Thymus (tissue), 11 donors: Measurements from ENCODE around the gene EEFSEC. TPM values are rescaled to one million over a fixed set of nuclear protein-coding genes. Genes with fewer than 3 reads are reported as not detected.

ENCODE experiments used
- DNase-seq, 9 donors: peaks; one replicate each; pipeline ENCODE4 v3.0.0-alpha.2; 2013; ENCODE audit warnings: low spot score in 9 of 9, low read depth in 6 of 9, missing footprints in 1 of 9
- H3K27ac ChIP-seq, 2 donors: one replicate each; pipeline ENCODE4 v1.5.1; 2013; ENCODE audit warnings: control low read depth in 1 of 2, low read depth in 1 of 2, low read length in 1 of 2, mild to moderate bottlenecking in 1 of 2, moderate library complexity in 1 of 2
- H3K27me3 ChIP-seq, 2 donors: one replicate each; pipeline ENCODE4 v1.5.1; 2013; ENCODE audit warnings: low read length in 1 of 2; ENCODE audit not compliant: control insufficient read depth in 2 of 2, insufficient read depth in 1 of 2
- H3K36me3 ChIP-seq, 2 donors: one replicate each; pipeline ENCODE4 v1.5.1; 2013; ENCODE audit warnings: low read length in 1 of 2, mild to moderate bottlenecking in 1 of 2, moderate library complexity in 1 of 2; ENCODE audit not compliant: control insufficient read depth in 2 of 2, insufficient read depth in 2 of 2
- H3K4me1 ChIP-seq, 2 donors: one replicate each; pipeline ENCODE4 v1.5.1; 2013; ENCODE audit warnings: low read length in 2 of 2; ENCODE audit not compliant: control insufficient read depth in 2 of 2, insufficient read depth in 2 of 2
- H3K4me3 ChIP-seq, 2 donors: one replicate each; pipeline ENCODE4 v1.5.1; 2013; ENCODE audit warnings: low read length in 2 of 2, control low read depth in 1 of 2, mild to moderate bottlenecking in 1 of 2
- H3K9me3 ChIP-seq, 2 donors: one replicate each; pipeline ENCODE4 v1.5.1; 2013; ENCODE audit warnings: low read length in 1 of 2, mild to moderate bottlenecking in 1 of 2; ENCODE audit not compliant: control insufficient read depth in 2 of 2, insufficient read depth in 1 of 2
- WGBS: extraction: QIAGEN DNeasy Blood & Tissue Kit; methylation state at CpG from one replicate; pipeline ENCODE4 v1.1.7; 2013; 5-methylcytosine and 5-hydroxymethylcytosine counted together
- polyA plus RNA-seq: library from polyadenylated mRNA; stranded (reverse); fragments of 200-250 nt; gene quantifications from one replicate; pipeline ENCODE4 v1.2.3, GENCODE V29; 2013
- total RNA-seq: library from RNA; stranded (reverse); fragments of 120-200 nt; gene quantifications from one replicate; pipeline ENCODE4 v1.2.4, GENCODE V29; 2013
- donor health status: healthy.

The EEFSEC gene
- total and polyA plus RNA-seq, 2 donors = 6.5 to 13.1 TPM

DNA sequence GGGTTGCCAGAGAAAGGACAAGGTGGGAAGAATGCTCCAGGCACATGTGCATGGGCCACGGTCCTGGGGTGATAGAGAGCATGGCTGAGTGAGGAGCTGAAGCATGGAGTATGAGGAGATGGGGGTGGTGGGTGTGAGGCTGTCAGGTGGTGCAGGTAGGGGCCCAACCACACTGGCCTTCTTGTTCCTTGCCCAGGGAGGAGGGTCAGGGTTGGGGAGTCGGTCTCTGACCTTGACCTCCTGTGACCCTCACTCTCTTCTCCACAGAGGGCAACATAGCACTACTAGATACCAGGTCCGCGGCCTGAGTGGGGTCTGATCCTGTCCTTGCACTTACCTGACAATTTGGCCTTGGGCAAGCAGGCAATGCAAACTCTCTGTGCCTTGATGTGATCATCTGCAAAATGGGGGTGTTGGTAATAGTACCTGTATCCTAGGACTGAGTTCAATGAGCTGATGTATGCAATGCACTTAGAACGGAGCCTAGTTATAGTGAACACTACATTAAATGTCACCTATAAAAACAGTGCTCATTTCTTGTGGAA lies 75.2 kb downstream of the EEFSEC start:
- DNase-seq = no peak
- H3K4me1 ChIP-seq = peaks cover 0 to 5% of the 10 kb centered on the region in 2 donors
- H3K4me3 ChIP-seq = no peak overlapping the region
- 98% methylated on average over 5 of the region's 5 CpGs for WGBS
- H3K36me3 ChIP-seq = no peaks in the 10 kb centered on the region
- no peaks in the 10 kb centered on the region for H3K27me3 ChIP-seq
- peaks cover 0 to 2% of the 10 kb centered on the region in 2 donors for H3K9me3 ChIP-seq
- H3K27ac ChIP-seq = no peak overlapping the region

DNA sequence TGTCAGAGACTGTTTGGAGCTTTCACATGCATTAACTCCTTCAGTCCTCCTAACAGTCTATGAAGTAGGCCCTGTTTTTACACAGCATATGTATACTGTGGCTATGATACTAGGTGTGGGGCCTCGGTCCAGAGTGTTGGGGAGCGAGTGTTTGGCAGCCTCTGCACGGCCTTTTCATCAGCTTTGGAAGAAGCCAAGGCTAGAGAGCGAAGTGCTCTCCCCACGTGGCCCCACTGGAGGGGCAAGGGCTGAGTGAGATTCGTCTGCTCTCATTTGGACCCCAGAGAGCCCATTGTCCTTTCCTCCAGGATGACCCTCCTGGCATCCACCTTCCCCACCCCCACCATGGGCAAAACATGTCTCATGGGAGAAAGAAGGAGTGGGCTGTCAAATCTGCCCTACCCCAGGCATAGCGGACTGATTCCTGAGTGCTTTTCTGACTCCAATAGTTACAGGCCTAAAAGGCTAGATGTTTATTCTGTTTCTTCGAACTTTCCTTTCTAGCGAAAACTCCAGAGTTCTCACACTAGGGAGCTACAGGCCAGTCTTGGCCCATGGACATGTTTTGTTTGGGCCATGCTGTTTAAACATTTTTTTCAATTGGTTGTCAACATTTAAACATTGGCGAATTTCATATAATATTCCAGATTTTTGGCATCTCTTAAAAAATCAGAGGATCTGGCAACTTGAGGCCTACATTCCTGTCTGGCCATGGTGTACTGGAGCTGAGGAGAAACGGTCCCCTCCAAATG lies 76.0 kb downstream of the EEFSEC start:
- no peak for DNase-seq
- Histone ChIP-seq H3K4me3 (no peak overlapping the region), H3K9me3 (no peaks in the 10 kb centered on the region), H3K36me3 (no peaks in the 10 kb centered on the region), H3K27ac (no peak overlapping the region), H3K27me3 (no peaks in the 10 kb centered on the region), H3K4me1 (peaks cover 0 to 5% of the 10 kb centered on the region in 2 donors)
- 97% methylated on average over 11 of the region's 11 CpGs for whole genome bisulfite sequencing

DNA sequence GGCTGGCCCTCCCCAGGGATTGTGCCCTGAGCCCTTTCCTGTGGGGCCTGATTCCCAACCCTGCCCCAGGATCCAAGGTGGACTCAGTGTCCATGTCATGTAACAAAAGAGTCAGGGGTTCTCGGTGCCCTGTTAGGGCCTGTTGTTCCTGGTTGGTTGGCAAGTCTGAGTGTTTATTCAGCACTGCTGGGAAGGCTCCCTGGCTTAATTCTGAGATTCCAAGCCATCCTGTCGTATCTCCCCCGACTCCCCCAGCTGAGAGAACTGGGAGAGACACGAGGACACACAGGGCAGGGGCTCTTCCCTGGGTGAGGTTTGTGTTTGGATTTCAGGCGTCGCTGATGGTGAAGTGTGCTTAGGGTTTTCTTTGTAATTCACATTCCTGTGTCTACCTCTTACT lies 78.3 kb downstream of the EEFSEC start:
- H3K4me3 ChIP-seq = no peak overlapping the region
- H3K4me1 ChIP-seq = peaks cover 0 to 5% of the 10 kb centered on the region in 2 donors
- no peaks in the 10 kb centered on the region for H3K27me3 ChIP-seq
- H3K9me3 ChIP-seq = no peaks in the 10 kb centered on the region
- WGBS = 95% methylated on average over 6 of the region's 6 CpGs
- no peak for DNase-seq
- no peaks in the 10 kb centered on the region for H3K36me3 ChIP-seq
- H3K27ac ChIP-seq = peak overlapping the region in 1 of 2 donors; percentile 64

DNA sequence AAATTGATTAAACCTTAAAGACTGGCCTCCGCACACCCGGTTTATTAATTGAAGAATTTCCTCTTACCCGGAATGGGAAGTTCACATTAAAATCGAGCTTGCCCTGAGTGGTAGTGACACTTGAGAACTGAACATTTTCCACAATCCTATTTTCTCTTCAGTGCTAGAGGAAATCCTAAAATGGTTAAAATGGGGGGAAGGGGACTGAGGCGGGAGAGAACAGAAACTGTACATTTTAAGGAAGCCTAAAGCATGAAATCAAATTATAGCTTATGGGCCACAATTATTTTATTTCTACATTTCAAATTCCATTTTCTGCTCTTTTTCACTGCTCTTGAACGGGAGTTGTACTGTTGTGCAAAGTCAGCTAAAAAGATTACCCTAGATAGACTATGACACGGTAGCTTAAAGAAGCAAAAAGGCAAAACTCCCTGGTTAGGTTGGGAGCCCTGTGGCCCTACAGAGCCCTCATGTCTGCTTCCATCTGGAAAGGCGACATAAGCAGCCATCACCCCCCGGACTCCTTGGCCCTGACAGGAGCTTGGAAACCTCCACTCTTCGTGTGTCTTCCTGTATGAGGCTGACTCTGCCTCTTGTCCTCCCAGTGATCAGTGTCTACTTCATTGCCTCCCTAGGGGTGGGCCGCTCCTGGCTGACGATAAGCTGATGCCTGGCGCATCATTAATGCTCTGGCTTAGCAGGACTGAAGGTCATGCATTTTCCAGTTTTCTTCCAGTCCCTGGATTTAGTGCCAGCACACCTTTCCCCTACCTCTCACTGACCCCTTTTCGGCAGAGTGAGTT lies 79.3 kb downstream of the EEFSEC start:
- Histone ChIP-seq H3K4me3 (no peak overlapping the region), H3K27me3 (no peaks in the 10 kb centered on the region), H3K36me3 (no peaks in the 10 kb centered on the region), H3K4me1 (peaks cover 0 to 5% of the 10 kb centered on the region in 2 donors), H3K27ac (peak overlapping the region in 1 of 2 donors; percentile 37), H3K9me3 (no peaks in the 10 kb centered on the region)
- DNase-seq = no peak
- 83% methylated on average over 14 of the region's 14 CpGs for WGBS

DNA sequence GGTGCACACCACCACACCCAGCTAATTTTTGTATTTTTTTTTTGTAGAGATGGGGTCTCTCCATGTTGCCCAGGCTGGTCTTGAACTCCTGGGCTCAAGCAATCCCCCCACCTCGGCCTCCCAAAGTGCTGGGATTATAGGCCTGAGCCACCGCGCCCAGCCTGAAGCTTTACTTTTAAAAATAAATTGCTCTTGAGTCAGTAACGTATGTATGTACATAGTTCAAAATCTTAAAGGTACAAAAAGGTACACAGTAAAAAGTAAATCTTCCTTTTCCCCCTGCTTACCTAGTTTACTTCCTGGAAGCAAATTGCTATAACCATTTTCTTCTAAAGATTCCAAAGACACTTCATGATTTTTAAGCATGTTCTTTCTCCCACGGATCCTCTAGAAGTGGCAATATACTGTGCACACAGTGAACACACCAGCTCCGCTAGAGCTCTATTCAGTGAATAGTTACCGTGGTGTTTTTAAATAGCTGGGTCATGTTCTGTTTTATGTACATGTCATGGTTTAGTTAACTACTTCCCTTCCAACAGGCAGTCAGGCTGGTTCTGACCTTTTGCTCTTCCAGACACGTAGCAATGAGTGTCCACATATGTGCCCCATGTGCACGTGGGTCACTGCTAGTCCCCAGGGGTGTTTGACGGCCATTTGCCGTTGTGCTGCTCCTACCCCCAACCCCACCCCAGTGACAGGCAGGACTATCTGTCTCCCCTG lies 82.1 kb downstream of the EEFSEC start:
- Histone ChIP-seq H3K4me1 (peaks cover 0 to 5% of the 10 kb centered on the region in 2 donors), H3K36me3 (no peaks in the 10 kb centered on the region), H3K9me3 (no peaks in the 10 kb centered on the region), H3K27me3 (no peaks in the 10 kb centered on the region), H3K4me3 (no peak overlapping the region), H3K27ac (no peak overlapping the region)
- DNase-seq = no peak
- whole genome bisulfite sequencing = 95% methylated on average over 11 of the region's 11 CpGs

DNA sequence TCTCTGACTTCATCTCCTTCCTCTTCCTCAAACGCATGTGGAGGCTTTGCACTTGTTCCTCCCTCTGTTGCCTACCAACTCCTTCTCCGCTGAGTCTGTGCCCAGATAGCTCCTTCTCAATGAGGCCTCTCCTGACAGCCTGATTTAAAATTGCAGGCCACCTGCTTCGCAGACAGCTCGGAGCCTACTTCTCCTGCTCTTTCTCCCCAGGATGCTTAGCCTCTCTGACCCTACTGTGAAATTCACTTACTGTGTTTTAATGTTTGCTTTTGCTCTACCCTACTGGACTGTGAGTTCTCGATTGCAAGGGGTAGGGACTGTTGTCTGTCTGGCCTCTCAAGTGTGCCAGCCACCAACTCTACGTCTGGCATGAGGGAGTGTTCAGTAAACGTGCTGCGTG lies 83.4 kb downstream of the EEFSEC start:
- Histone ChIP-seq H3K4me3 (no peak overlapping the region), H3K9me3 (no peaks in the 10 kb centered on the region), H3K27me3 (no peaks in the 10 kb centered on the region), H3K27ac (no peak overlapping the region), H3K36me3 (no peaks in the 10 kb centered on the region), H3K4me1 (peaks cover 0 to 5% of the 10 kb centered on the region in 2 donors)
- DNase-seq = no peak
- WGBS = 94% methylated on average over 8 of the region's 8 CpGs

DNA sequence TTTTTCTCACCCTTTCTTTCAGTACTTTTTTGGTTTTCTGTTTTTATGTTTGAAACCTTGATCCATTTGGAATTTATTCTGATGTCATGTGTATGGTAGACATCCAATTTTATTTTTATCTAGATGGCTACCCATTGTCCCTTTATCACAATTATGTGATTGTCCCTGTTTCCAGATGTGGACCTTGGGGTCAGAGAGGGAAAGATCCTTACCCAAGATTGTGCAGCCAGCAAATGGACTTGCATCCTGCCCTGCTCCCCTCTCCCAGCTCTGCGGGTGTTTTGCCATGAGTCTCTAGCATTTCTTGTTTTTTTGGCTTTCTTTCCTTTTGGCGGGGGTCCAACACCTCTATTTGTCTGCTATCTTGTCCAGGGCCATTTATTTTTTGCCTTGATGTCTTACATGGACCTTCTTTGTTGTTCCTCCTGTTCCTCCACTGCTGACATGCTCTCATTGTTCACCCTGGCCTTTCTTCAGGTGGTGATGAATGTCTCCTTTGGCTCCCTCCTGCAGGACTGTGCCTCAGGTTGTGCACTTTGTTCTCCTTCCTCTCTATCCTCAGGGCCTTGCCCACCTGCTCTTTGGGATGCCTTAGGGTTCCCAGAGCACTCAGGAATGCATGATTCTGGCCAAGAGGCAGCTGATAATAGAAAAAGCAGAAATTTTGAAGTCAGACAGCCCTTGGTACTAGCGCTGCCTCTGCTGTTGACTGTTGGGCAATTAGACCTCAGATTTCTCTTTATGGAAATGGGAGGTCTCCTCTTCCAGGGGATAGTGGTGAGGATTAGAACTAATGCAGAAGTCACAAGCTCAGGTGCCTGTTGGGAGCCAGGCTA lies 84.3 kb downstream of the EEFSEC start:
- DNase-seq = no peak

DNA sequence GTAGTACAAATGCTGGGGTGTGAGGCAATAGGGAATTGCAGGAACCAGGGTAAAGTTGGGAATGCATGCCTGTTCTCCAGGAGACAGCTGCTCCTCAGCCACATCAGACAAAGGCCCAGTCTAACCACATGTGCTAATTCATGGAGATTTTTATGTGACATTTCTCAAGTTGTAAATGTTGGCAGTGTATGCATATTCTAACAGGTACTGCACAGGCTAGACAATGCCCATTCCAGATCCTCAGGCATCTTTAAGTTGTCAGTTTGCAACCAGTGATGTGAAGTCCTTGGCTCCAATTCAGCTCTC lies 84.9 kb downstream of the EEFSEC start:
- Histone ChIP-seq H3K36me3 (no peaks in the 10 kb centered on the region), H3K4me3 (no peak overlapping the region)
- no peak for DNase-seq

More for the DNA sequence above, 84.3 kb downstream of the EEFSEC start:
- Histone ChIP-seq H3K9me3 (no peaks in the 10 kb centered on the region), H3K4me1 (peaks cover 0 to 4% of the 10 kb centered on the region in 2 donors), H3K27ac (no peak overlapping the region), H3K27me3 (no peaks in the 10 kb centered on the region), H3K36me3 (no peaks in the 10 kb centered on the region), H3K4me3 (no peak overlapping the region)
- WGBS = 97% methylated on average over 3 of the region's 3 CpGs

More for the DNA sequence above, 84.9 kb downstream of the EEFSEC start:
- H3K4me1 ChIP-seq = peaks cover 4 to 5% of the 10 kb centered on the region in 2 donors
- no peak overlapping the region for H3K27ac ChIP-seq
- no peaks in the 10 kb centered on the region for H3K9me3 ChIP-seq
- no peaks in the 10 kb centered on the region for H3K27me3 ChIP-seq
